GM11168 (cell line): ENCODE results near the gene PPP2R2D.

Experiments
- in situ Hi-C: fragments of 300-500 bp; cut with MboI; formaldehyde crosslinking; loops from one replicate; pipeline ENCODE4 v1.12.0; 2022; ENCODE audit warnings: low sequenced_read_pairs; ENCODE audit not compliant: unreplicated experiment

Gene PPP2R2D

DNA sequence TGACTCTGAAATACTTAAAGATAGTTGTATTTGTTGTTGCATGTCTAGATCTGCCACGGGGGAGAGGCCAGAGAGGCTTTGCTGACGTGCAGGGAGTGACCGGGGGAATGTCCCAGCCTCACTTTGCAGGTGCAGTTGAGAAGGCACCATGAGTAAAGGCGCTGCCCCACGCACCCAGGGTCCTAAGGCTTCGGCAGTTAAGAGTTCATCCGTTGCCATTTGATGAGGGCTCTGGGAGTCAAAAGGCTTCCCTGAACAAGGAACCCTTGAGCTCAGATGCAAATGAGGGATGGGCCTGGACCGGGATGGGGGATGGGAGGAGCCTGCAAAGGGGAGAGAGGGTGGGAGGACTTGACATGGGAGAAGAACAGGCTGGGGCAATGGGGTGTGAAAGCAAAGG lies 20.4 kb downstream of the PPP2R2D start:
- in situ Hi-C loops: no loop called here

DNA sequence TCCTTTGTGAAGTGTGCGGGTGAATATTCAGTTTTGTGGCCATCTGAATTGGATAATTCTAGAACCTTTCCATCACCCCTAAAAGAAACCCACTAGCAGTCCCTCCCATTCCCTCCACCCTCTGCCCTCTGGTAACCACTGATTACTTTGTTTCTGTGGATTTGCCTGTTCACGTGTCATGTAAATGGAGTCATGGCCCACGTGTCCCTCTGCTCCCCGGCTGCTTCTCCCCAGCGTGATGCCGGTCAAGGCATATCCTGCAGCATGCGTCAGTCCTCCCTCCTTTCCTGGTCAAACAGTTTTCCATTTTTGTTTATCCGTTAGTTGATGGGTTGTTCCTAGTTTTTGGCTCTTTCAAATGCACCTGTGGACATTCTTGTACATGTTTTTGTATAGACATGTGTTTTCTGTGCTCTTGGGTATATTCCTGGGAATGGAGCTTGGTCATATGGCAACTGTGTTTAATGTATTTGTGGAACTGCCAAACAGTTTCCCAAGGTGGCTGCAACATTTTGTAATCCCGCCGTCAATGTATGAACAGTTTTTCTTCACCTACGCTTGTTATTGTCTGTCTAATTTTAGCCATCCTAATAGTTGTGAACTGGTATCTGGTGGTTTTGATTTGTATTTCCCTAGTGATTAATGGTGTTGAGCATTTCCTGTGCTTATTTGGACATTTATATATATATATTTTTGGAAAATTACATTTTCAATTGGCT lies 22.4 kb downstream of the PPP2R2D start:
- in situ Hi-C loops: no loop called here

DNA sequence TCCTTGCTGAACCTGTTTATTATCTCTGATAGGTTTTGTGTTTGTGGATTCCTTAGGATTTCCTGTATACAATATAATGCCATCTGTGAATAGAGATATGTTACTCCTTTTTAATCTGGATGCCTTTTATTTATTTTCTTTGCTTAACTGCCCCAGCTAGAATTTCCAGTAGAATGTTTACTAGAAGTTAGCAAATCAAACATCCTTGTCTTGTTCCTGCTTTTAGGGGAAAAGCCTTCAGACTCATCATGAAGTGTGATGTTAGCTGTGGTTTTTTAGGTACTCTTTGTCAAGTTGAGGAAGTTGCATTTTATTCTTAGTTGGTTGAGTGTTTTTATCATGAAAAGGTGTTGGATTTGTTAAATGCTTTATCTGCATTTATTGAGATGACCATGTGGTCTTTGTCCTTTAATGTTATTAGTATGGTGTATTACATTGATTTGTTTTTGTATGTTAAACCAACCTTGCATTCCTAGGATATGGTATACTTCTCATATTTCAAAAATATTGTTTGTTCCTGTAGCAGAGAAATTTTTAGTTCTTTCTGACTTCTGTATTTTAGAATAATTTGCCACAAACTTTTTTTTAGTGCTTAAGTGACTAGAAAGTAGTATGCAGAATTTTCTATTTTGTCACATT lies 24.3 kb downstream of the PPP2R2D start:
- in situ Hi-C loops: no loop called here

DNA sequence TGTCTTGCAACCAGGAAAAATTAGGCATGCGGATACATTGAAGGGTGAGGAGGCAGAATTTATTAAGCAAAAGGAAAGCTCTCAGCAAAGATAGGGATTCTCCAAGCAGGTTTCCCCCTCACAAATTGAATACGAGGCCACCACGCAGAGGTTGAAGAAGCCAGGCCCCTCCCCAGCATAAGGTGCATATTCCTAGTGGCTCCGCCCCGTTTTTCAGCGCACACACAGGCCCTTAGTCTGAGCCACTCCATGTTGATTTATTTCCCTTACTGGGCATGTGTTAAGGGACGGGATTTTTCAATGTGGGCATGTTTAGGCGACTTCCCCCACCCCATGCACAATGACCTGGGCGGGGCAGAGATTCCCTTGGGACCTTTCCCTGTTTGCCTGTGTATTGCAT lies 24.9 kb downstream of the PPP2R2D start:
- in situ Hi-C loops: no loop called here

DNA sequence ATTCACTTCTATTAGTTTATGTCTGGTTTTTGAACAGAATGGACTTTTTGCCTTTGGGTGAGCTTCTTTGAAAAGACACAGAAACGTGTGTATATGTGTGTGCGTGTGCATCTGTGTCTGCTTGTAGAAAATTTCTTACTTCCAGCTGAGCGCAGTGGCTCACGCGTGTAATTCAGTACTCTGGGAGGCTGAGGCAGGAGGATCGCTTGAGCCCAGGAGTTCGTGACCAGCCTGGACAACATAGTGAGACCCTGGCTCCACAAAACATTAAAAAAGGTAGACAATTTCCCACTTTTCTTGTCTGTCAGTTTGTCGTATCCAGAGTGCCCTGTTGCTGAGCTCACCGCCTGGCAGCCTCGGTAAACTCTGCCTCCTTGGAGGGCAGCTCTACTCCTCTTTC lies 25.4 kb downstream of the PPP2R2D start:
- in situ Hi-C loops: no loop called here

DNA sequence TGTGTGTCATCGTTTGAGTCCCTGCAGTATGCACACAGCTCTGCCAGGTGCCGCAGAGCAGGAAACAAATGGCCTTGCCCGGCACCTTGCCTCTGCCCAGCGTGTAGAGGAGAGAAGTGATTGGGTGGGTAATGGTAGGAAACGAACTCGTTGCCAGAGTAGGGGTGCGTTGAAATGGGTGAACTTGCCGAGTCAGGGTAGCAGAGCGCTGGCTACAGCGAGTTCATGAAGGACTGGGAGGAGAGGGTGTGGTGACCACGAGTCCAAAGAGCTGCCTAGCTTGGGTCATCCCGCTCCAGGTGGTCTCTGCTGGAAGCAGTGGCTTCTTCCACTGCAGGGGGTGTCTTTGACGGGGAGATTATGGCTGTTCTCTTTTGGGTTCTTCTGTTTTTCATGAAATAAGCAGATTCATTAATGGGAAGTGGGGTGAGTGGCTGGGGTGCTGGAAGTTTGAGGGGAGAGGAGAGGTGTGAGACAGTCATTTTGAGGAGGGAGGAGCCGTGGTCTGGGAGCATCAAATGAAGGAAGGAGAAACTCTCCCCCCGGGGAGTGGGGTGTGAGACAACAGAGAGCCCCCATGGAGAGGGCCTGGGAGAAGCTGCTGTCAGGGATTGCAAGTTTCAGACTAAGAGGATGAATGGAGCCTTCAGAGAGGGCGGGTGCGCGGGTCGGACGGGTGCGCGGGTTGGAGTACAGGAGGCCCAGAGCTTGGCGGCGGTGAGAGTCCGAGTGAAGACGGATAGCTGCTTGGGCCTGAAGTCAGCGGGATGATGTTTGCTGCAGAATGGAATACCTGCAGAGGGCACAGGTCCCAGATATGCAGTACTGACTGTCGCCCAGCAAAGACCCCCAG lies 26.2 kb downstream of the PPP2R2D start:
- in situ Hi-C loops: no loop called here

DNA sequence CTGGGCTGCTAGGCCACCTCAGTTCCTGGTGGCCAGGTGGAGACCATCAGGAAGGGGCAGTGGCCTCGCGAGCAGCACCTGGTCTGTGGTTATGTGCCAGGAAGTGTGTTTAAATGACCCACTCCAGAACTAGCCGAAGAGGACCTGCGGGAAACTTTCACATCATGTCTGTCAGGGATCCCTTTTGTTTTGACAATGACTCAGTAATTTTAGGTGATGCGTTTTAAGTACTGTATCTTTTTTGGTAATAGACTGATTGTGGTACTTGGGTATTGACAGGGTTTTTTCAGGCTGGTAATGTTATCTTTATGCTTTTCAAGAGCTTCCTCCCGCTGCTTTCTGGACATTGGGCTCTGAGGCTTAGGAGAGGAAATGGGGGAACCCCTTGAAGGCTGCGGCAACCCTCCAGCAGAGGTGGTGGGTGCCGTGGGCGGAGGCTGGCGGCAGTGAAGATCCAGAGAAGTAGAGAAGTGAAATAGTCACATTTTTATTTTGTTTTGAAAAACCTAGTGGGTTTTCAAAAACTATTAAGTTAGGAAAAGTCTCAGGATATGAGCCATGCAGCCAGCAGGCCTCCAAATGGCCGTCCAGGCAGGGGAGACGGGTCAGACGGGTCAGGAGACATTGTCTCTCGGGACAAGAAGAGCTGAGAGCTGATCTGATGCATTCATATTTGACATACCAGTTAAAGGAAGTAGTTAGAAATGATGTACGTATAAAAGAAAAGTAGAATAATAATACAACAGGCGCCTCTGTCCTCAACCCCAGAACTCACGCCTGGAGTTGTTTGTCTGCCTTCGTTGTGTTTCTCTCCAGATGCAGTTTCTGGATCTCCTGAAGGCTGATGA lies 27.7 kb downstream of the PPP2R2D start:
- in situ Hi-C loops: no loop called here

DNA sequence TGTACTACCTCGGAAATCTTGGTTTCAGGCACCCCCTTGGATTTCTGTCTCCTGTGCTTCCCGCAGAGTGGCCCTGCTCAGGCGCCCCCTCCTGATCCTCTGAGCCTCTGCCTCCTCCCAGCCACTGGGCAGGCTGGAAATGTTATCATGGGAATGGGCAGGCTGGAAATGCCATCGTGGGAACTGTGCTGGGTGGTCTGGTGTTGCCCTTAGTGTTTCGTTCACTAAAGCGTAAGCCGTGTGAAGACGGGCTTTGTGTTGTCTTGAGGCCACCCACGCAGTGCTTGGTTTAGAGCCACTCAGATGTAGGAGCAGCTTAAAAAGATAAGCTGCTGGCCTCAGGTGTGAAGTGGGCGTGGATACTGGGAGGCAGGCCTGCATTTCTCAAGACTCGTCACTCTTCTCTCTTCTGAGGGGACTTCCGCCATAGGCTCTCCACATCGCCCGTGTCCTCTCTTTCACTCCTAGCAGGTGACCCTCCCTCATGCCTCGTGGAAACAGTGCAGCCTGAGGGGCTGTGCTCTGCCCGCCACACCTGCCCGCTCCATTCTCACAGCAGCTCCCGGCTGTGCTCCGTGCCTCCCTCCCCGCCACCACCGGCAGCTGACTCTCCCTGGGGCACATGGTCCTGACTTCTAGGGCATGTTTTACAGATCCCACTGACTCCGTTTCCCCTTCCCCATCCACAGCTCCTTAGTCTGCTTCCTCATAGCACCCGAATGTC lies 28.5 kb downstream of the PPP2R2D start:
- in situ Hi-C loops: no loop called here

DNA sequence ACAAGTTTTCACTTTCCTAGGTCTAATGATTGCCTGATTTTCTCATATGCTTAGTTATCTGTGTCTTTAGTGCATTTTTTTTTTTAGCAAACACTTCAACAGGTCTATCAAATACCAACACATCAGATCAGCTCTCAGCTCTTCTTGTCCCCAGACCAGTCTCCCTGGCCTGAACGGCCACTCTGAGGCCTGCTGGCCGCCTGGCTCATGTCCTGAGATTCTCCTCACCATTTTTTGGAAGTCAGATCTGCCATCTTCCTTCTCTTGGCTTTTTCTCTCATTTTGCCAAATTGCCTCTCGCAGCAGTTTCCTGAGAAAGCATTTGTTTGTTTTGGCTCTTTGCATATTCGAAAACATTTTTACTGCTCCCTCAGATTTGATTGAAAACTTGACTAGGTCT lies 29.3 kb downstream of the PPP2R2D start:
- in situ Hi-C loops: no loop called here

DNA sequence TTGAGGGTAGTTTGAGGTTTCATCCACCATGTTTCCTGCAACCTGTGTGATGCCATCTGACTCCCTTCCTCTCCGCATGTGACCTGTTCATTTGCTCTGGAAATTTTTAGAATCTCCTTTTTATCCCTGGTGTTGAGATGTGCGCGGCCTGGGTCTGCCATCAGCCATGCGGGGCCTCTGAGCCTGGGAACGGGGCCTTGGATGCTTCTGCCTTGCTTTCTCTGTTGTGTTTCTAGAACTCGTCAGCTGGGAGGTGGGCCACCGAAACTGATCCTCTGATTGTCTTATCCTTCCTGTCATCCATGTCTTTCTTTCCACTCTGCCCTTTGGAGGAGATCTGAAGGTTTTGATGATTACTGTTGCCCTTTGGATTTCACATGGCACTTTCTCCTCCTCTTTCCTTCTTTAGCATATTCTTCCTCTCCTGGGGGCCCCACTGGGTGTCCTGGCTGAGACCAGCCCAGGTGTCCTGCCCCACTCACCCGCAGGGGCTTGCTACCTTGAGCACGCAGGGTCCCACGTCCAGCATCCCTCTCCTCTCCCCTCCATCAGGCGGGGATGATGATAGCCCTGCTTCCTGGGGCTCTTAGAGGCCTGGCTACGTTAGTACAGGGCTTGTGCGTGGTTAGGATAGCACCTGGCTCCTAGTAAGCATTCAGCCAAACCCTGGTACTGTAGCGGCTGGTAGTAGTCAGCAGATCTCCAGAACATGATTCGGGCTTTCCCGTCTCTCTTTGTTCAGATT lies 29.9 kb downstream of the PPP2R2D start:
- in situ Hi-C loops: no loop called here

DNA sequence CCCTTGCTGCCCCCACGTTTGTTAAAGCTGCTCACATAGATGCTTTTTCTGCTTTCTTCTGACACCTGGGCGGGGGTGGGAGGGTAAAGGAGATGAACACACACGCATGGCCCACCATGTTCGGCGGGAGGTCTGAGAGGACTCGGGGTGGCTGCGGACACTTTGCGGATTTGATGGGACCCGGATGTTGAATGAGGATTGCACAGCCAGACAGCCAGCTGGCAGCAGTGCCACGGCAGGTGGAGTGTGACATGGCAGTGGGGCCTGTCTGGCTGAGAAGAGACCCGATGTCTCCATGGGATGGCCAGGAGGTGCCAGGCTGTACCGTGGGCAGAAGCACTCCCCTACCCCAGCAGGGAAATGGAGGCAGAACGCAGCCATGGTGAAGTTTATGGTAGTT lies 31.2 kb downstream of the PPP2R2D start:
- in situ Hi-C loops: no loop called here

DNA sequence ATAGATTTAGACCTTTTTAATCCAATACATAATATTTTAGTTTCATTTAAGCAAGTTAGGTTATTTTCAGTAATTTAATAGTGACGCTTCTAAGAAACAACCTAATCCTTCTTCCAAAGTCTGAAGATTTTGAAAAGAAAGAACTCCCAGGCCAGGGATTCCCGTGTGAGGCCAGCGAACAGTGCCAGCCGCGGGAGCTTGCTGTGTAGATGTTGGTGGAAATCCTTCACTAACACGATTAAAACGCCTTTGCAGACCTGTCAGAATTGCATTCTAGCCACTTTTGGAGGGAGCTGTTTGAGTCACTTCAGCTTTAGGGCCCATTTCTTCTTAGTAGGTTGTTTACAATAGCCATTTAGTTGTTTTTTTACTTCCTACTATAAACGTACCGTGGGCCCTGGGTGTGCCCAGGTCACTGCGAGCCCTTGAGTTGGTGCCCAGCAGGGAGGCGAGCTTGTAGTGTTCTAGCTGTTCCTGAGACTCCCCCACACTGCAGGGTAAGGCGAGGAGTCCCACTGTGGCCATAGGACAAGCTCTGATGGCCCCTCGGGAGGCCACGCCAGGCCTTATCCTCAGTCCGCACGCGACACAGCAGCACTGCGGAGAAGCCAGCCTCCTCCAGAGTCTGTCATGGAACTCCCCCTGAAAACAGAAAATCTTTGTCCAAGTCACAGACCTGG lies 32.3 kb downstream of the PPP2R2D start:
- in situ Hi-C loops: no loop called here

DNA sequence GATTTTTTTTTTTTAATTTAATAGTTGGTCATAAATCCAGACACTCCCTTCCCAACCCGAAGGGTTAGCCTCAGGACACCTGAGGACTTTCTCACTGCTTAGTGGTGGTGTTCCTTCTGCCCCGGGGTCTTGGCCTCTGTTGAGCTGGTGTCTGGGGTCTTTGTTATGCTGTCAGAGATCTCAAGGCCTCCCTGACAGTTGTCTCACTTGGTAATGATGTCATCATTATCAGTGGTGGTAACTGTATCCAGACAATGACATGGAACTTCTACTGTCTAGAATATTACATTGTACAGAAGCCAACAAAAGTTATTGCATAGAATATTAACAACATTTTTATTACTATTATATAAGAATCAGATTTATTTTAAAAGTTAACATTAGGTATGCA lies 32.9 kb downstream of the PPP2R2D start:
- in situ Hi-C loops: no loop called here

DNA sequence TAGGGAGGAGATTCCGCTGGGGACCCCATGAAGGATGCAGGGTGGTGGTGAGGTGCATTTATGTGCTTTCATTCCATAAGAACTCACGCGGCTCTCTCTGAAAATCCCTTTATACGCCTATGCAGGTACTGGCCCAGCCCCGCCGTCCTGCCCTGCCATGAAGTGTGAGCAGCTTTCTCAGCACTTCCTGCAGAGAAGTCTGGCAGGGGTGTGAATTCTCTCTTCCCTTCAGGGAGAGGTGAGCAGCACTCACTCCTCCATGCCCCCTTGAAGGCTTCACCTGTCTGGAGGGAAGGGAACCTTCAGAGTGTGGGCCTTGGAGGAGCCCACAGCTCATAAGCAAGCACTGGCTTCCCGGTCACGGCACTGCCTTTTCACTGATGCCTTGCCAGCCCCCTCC lies 34.0 kb downstream of the PPP2R2D start:
- in situ Hi-C loops: no loop called here

DNA sequence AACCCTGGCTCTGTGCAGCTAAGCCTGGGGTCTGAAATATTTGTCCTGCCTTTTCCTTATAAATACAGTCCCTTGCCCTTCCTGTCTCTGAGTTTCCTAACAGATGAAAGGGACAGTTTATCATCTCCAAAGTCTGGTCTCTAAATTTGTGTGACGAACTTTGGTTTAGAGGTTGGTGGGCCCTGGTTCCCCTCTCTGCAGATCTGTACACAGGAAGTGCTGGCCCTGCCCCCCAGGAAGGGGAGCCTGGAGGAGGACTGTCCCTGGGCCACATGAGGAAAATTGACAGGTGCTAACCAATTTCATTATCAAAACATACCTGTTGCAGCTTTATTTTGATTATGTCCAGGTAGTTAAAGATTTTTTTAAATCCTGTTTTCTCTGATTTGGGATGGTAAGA lies 34.5 kb downstream of the PPP2R2D start:
- in situ Hi-C loops: no loop called here

DNA sequence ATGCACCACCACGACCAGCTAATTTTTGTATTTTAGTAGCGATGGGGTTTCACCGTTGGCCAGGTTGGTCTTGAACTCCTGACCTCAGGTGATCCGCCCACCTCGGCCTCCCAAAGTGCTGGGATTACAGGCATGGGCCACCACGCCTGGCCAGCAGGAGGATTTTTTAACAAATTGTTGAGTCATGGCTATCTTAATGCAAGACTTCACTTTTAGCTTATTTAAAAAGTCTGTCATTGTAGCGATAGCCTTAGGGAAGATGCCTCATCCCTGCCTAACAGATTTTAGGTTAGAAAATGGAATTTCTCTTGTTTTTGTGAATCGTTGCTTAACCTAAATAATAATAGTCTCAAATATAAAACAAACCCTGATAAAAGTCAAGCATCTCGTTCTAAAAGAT lies 35.5 kb downstream of the PPP2R2D start:
- in situ Hi-C loops: no loop called here

DNA sequence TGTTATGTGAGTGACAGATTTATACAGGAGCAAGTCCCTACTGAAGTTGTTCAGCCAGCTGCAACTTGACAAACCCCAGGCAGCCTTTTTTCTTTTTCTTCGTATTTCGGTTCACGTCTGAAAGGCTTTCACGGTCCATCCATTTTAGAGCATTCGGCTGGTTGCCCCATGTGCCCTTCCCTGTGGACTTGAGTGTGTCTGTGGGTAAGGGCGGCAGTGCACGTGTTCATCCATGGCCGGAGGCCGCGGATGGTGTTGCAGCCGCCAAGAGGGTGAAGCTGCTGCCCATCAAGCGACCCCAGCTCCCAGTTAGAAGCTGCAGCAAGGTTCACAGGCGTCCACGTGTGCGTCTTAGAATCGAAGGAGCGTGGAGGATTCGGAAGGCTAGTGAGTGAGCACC lies 35.9 kb downstream of the PPP2R2D start:
- in situ Hi-C loops: no loop called here

DNA sequence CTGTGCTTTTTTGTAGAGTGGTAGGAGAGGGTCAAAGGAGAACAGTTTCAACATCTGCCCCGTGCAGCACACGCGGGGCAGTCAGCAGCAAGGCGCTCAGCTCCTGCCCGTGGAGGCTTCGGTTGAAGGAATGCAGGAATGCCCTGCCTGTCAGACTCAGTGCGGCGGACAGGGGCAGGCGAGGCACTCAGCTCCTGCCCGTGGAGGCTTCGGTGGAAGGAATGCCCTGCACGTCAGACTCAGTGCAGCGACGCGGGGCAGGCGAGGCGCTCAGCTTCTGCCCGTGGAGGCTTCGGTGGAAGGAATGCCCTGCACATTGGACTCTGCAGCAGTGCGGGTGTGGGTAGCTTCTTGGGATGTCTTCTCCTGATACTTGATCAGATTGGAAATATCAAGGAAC lies 37.0 kb downstream of the PPP2R2D start:
- in situ Hi-C loops: no loop called here

DNA sequence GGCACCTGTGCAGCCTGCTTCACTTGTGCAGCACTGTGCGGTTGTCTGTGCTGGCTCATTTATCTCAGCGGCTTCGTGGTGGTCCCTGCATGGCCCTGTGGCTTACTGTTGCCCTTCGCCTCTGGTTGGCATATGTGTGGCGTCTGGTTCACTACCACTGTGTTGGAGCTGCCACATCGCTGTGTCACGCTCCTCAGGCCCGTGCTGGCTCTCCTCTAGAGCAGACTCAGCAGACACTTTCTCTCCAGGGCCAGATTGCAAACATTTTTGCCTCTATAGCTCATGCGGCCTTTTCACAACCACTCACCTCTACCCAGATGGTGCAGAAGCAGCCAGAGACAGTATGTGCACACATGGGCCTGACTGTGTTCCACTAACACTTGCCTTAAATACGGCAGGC lies 37.9 kb downstream of the PPP2R2D start:
- in situ Hi-C loops: no loop called here
